CD4-positive, alpha-beta T cell treated with Interleukin-21 for 1 hour (primary cell): ENCODE data around the gene KCNE1.
"Not testable (repeated sequence)": the region's sequence is repeated elsewhere in the genome, so short reads cannot be mapped to it uniquely, and the experiment has no call there.

ENCODE experiments used
- DNase-seq: peaks from one replicate; pipeline ENCODE4 v3.0.0-alpha.2; 2020

Gene KCNE1

GRCh38 chr21:34511787-34512455 lies at the start of gene KCNE1:
Gene KCNE1, minus strand, starts transcription at chr21:34512210. Its CDS starts 62,576 bp downstream, at chr21:34449634.
- DNase-seq, result peak; percentile 7

- no peak for DNase-seq
Measured at GRCh38 chr21:34561806-34562205, 49.8 kb upstream of the KCNE1 start.

GRCh38 chr21:34560609-34561008 lies 48.6 kb upstream of the KCNE1 start:
- no peak for DNase-seq

- no peak for DNase-seq
Measured at GRCh38 chr21:34560021-34560420, 48.0 kb upstream of the KCNE1 start.

GRCh38 chr21:34559089-34559631 lies 47.1 kb upstream of the KCNE1 start:
- DNase-seq, result no peak

- DNase-seq, result no peak
Measured at GRCh38 chr21:34558166-34558565, 46.2 kb upstream of the KCNE1 start.

GRCh38 chr21:34557261-34557660 lies 45.3 kb upstream of the KCNE1 start:
- no peak for DNase-seq

- DNase-seq, result not testable (repeated sequence)
Measured at GRCh38 chr21:34554670-34555069, 42.7 kb upstream of the KCNE1 start.

GRCh38 chr21:34554227-34554626 lies 42.2 kb upstream of the KCNE1 start:
- no peak for DNase-seq

GRCh38 chr21:34553151-34553952 lies 41.3 kb upstream of the KCNE1 start:
- no peak for DNase-seq

- no peak for DNase-seq
Measured at GRCh38 chr21:34552360-34553098, 40.5 kb upstream of the KCNE1 start.

- DNase-seq, result no peak
Measured at GRCh38 chr21:34550182-34550799, 38.3 kb upstream of the KCNE1 start.

- no peak for DNase-seq
Measured at GRCh38 chr21:34548781-34549376, 36.9 kb upstream of the KCNE1 start.

- DNase-seq, result no peak
Measured at GRCh38 chr21:34546542-34546941, 34.5 kb upstream of the KCNE1 start.

- DNase-seq, result no peak
Measured at GRCh38 chr21:34545079-34545884, 33.3 kb upstream of the KCNE1 start.

GRCh38 chr21:34544032-34544496 lies 32.1 kb upstream of the KCNE1 start:
- DNase-seq, result peak; percentile 49

- DNase-seq, result no peak
Measured at GRCh38 chr21:34543017-34543416, 31.0 kb upstream of the KCNE1 start.

- no peak for DNase-seq
Measured at GRCh38 chr21:34540206-34540605, 28.2 kb upstream of the KCNE1 start.

- no peak for DNase-seq
Measured at GRCh38 chr21:34537838-34538237, 25.8 kb upstream of the KCNE1 start.

GRCh38 chr21:34536820-34537219 lies 24.8 kb upstream of the KCNE1 start:
- no peak for DNase-seq

- no peak for DNase-seq
Measured at GRCh38 chr21:34536311-34536710, 24.3 kb upstream of the KCNE1 start.
